K562 (cell line): ENCODE results near the gene DNAJC9. TPM values are rescaled to one million over a fixed set of nuclear protein-coding genes. Genes with fewer than 3 reads are reported as not detected.
A peak's percentile ranks its signal among the peaks of the same experiment; 100 is the strongest.

Source experiments
- ARID4B ChIP-seq: sonication (generic); formaldehyde crosslinking; IDR thresholded peaks from 2 replicates; pipeline ENCODE4 v1.8.0; 2022; ENCODE audit warnings: mild to moderate bottlenecking, missing genetic modification reagents
- BHLHE40 ChIP-seq: IDR thresholded peaks from 2 replicates; pipeline ENCODE4 v1.6.1; 2011; ENCODE audit warnings: low read length, improper control_type of control experiment
- CEBPZ ChIP-seq: fragments of 150-350 bp; IDR thresholded peaks from 2 replicates; pipeline ENCODE4 v1.6.1; 2014; ENCODE audit warnings: low read depth, mild to moderate bottlenecking, low read length, borderline replicate concordance
- CGGBP1 ChIP-seq: fragments of 250-450 bp; sonication (Bioruptor Pico); IDR thresholded peaks from 2 replicates; pipeline ENCODE4 v1.9.0; 2021; ENCODE audit warnings: mild to moderate bottlenecking
- ETV1 ChIP-seq: fragments of 450-650 bp; conservative IDR thresholded peaks from 2 replicates; pipeline ENCODE4 v1.6.1; 2016; ENCODE audit warnings: missing genetic modification characterization, control low read depth, low read depth, missing compliant biosample characterization
- FOXK1 ChIP-seq: sonication (generic); formaldehyde crosslinking; IDR thresholded peaks from 2 replicates; pipeline ENCODE4 v1.8.0; 2022; ENCODE audit warnings: missing genetic modification reagents, mild to moderate bottlenecking, borderline replicate concordance
- GTF2F1 ChIP-seq: IDR thresholded peaks from 2 replicates; pipeline ENCODE4 v1.6.1; 2011; ENCODE audit warnings: low read depth, low read length, improper control_type of control experiment
- HDAC3 ChIP-seq: fragments of 450-650 bp; IDR thresholded peaks from 2 replicates; pipeline ENCODE4 v1.6.1; 2018; ENCODE audit warnings: borderline replicate concordance, mild to moderate bottlenecking, moderate library complexity; ENCODE audit not compliant: partially characterized antibody
- HIVEP1 ChIP-seq: fragments of 250-450 bp; sonication (Bioruptor Pico); IDR thresholded peaks from 2 replicates; pipeline ENCODE4 v1.4.0; 2020; ENCODE audit warnings: mild to moderate bottlenecking
- JUN ChIP-seq, 2 experiments: sonication (generic) in 1 of 2; formaldehyde crosslinking in 1 of 2; IDR thresholded peaks; 2 replicates each; pipeline versions ENCODE4 v1.6.1 to v1.8.0; 2012 to 2022; ENCODE audit warnings: borderline replicate concordance in 2 of 2, mild to moderate bottlenecking in 2 of 2, improper control_type of control experiment in 1 of 2, low read depth in 1 of 2, low read length in 1 of 2, missing genetic modification reagents in 1 of 2
- MEF2A ChIP-seq: IDR thresholded peaks from 2 replicates; pipeline ENCODE4 v1.6.1; 2011; ENCODE audit warnings: low read depth, mild to moderate bottlenecking, low read length, moderate library complexity; ENCODE audit not compliant: control insufficient read depth
- PCBP1 ChIP-seq: fragments of 200-400 bp; formaldehyde crosslinking; IDR thresholded peaks from 2 replicates; pipeline ENCODE4 v1.6.1; 2018; ENCODE audit warnings: mild to moderate bottlenecking, low read depth, low read length; ENCODE audit not compliant: poor library complexity, severe bottlenecking
- POLR2A ChIP-seq: fragments of 450-650 bp; conservative IDR thresholded peaks from 2 replicates; pipeline ENCODE4 v1.6.1; 2016
- RBM17 ChIP-seq: fragments of 200-400 bp; formaldehyde crosslinking; IDR thresholded peaks from 2 replicates; pipeline ENCODE4 v1.6.1; 2017; ENCODE audit warnings: low read depth, mild to moderate bottlenecking, low read length, borderline replicate concordance
- TCF3 ChIP-seq: sonication (generic); formaldehyde crosslinking; IDR thresholded peaks from 2 replicates; pipeline ENCODE4 v1.4.0; 2020; ENCODE audit warnings: mild to moderate bottlenecking, missing genetic modification reagents
- THAP7 ChIP-seq: fragments of 250-450 bp; sonication (Bioruptor Pico); IDR thresholded peaks from 2 replicates; pipeline ENCODE4 v1.5.0; 2021
- YBX1 ChIP-seq: fragments of 450-650 bp; IDR thresholded peaks from 2 replicates; pipeline ENCODE4 v1.7.1; 2016; ENCODE audit warnings: mild to moderate bottlenecking
- ZNF445 ChIP-seq: fragments of 250-450 bp; sonication (Bioruptor Pico); IDR thresholded peaks from 2 replicates; pipeline ENCODE4 v1.4.0; 2020; ENCODE audit warnings: low read depth, mild to moderate bottlenecking, moderate library complexity
- polyA plus RNA-seq, 8 experiments: library from polyadenylated mRNA; depleted of rRNA in 4 of 8; stranded (reverse) in 5 of 8; unstranded in 3 of 8; fragments of >200 nt; fragmentation: Nextera tagmentation in 2 of 8; fragmentation: Illumina TruSeq in 1 of 8; extraction: Ambion mirVana in 2 of 8; extraction: Trizol in 1 of 8; gene quantifications; 2 replicates each; pipeline versions ENCODE4 v1.2.1 to v1.2.3, GENCODE V29; 2011 to 2014; ENCODE audit warnings: inconsistent platforms in 1 of 8, missing spikeins in 1 of 8
- total RNA-seq, 7 experiments: library from RNA; depleted of rRNA in 6 of 7; stranded (reverse); fragments of >200 nt in 6 of 7; fragmentation: Illumina TruSeq in 2 of 7; extraction: Trizol in 2 of 7; gene quantifications; 2 replicates each; pipeline versions ENCODE4 v1.2.1 to v1.2.3, GENCODE V29; 2011 to 2021; ENCODE audit warnings: low replicate concordance in 1 of 7

The DNAJC9 gene
- total and polyA plus RNA-seq, 9 of the 15 experiments (the other 6 are each of a cell fraction or from before 2014, with no cell fraction given) = 66.7 to 133 (median 102) TPM

- peak; percentile 96 for TF ChIP-seq ETV1 (tag)
- TF ChIP-seq BHLHE40 = peak; percentile 5
- peak; percentile 57 for TF ChIP-seq JUN (IDR thresholded peaks at IDR 0.05; ENCODE audit: borderline replicate concordance, low read depth, low read length)
- peak; percentile 81; the same call in 1 of the 2 replicates for TF ChIP-seq JUN (CRISPR knock-in tag; IDR thresholded peaks at IDR 0.05; ENCODE audit: borderline replicate concordance)
- TF ChIP-seq PCBP1 = no peak
- TF ChIP-seq MEF2A = no peak
- TF ChIP-seq CGGBP1 = no peak
- TF ChIP-seq RBM17 = no peak
- TF ChIP-seq POLR2A = peak; percentile 98
- no peak for TF ChIP-seq ZNF445 (CRISPR knock-in tag)
- TF ChIP-seq HDAC3 = no peak
- peak; percentile 87; the same call in 1 of the 2 replicates for TF ChIP-seq THAP7 (CRISPR knock-in tag)
- no peak; the same call in 1 of the 2 replicates for TF ChIP-seq CEBPZ
- TF ChIP-seq HIVEP1 (CRISPR knock-in tag) = no peak
- TF ChIP-seq YBX1 = no peak
- peak; percentile 70; the same call in 1 of the 2 replicates for TF ChIP-seq GTF2F1
- TF ChIP-seq FOXK1 (CRISPR knock-in tag) = 0 out of 2 replicates have a peak, but pooled peaks have one; percentile 28
- TF ChIP-seq ARID4B (CRISPR knock-in tag) = peak; percentile 88
- TF ChIP-seq TCF3 (CRISPR knock-in tag) = peak; percentile 48
These were observed 5.6 kb upstream of the DNAJC9 start, which contains the start of gene MRPS16 (continued) for GRCh38 chr10:73252445-73253224.
